Neural progenitor cell (in vitro differentiated cells): ENCODE measurements around the gene ABCC1.

Experiments used
- EZH2 ChIP-seq: fragments of 200-600 bp; sonication (generic); IDR thresholded peaks from 2 replicates; pipeline ENCODE4 v1.6.1; 2017; ENCODE audit warnings: antibody characterized with exemption, mild to moderate bottlenecking, moderate library complexity
- EZH2phosphoT487 ChIP-seq: fragments of 200-600 bp; sonication (generic); IDR thresholded peaks from 2 replicates; pipeline ENCODE4 v1.6.1; 2017; ENCODE audit warnings: antibody characterized with exemption
- TF ChIP-seq, protein P1 (sequence below): fragments of 200-600 bp; sonication (generic); IDR thresholded peaks from 2 replicates; pipeline ENCODE4 v1.5.1; 2017; ENCODE audit warnings: antibody characterized with exemption, mild to moderate bottlenecking

DNA sequence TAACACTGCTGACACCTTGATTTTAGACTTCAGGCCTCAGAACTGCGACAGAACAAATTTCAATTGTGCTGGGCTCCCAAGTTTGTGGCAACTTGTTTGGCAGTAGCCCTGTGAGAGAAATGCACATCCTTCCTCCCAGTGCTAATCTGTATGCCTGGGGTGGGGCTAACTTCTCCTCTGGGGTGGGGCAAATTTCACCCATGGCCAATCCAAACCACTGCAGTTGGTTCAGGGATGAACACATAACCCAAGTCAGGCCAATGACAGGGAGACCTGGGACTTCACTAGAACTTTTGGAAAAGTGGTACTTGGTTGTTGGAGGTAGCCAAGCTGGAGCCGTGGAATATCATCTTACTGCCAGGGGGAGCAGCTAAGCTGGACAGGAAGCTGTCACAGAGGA is 217.5 kb downstream of the ABCC1 start:
- no peak for TF ChIP-seq EZH2phosphoT487
- TF ChIP-seq, protein P1, sequence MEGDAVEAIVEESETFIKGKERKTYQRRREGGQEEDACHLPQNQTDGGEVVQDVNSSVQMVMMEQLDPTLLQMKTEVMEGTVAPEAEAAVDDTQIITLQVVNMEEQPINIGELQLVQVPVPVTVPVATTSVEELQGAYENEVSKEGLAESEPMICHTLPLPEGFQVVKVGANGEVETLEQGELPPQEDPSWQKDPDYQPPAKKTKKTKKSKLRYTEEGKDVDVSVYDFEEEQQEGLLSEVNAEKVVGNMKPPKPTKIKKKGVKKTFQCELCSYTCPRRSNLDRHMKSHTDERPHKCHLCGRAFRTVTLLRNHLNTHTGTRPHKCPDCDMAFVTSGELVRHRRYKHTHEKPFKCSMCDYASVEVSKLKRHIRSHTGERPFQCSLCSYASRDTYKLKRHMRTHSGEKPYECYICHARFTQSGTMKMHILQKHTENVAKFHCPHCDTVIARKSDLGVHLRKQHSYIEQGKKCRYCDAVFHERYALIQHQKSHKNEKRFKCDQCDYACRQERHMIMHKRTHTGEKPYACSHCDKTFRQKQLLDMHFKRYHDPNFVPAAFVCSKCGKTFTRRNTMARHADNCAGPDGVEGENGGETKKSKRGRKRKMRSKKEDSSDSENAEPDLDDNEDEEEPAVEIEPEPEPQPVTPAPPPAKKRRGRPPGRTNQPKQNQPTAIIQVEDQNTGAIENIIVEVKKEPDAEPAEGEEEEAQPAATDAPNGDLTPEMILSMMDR, result no peak
- TF ChIP-seq EZH2, result no peak
